ENCODE measurements around the gene CUX1.

Gene CUX1

DNA sequence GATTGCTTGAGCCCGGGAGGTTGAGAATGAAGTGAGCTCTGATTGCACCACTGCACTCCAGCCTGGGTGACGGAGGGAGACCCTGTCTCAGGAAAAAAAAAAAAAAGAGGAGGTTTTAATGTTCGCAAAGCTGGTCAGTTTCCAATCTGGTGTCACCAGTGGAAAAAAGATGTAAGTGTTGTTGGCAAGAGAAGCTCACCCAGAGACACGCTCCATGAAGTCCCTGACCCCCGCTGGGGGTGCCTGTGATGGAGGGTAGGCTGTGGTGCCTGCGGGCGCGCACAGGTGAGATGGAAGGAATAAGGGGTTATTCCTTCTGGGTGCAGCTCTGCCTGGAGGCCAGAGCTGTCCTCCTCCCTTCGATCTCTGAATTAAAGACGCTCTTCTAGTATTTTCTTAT, 122.7 kb downstream of the CUX1 start:
- no peak for FAIRE-seq

DNA sequence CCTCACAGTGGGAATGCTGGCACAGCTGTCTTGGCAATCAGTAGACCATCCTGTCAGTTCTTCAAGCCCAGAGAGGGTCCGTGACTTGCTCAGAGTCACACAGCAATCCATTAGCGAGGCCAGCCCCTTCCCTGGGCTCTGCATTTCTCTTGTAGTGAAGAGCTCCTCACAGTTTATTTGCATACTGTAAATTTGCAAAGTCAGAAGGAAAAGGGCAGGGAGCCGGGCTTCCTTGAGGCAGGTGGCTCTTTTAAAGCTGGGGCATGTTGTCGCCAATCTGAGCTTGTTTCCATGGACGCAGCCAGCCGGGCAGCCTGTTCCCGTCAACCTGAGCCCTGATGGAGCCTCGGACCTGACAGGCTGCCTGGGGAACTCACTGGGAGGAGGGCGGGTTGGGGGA, 123.4 kb downstream of the CUX1 start:
- FAIRE-seq, result no peak

DNA sequence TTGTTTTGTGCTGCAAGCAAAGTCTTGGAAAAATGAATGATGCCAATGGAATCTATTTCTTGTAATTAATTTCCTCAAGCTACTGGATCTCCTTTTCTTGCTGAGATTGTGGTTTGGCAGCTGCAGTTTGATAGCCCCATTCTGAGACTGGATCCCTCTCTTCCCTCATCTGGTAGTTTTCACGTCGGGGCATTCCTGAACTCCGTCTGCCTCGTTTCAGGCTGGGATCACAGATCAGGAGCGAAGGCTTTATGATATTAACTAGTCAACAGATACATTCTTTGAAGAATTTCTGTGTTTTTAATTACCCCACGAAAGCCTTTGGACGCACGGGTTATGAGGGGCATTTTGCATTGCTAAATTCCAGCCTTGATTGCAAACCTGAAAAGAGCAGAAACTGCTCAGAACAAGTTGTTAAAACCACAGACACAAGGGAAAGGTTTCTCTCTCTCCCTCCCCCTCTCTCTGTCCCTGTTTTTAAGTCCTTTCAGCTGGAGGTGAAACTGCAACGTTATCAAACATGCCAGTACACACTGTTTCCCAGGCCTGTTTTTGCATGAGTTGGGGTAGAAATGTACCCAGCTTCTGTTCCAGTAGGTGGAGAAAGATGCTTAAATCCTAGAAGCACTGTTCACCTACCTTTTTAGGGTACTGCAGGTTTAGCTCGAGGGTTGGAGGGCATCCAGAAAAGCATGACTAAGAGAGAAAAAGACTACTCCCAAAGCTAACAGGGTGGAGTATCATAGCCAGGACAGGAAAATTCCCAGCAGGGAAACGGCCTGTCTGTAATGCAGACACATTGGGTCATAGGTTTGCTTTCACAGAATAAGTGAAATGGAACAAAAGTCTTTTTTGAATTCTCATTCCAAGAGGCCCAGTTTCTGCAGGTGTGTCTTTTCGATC, 124.3 kb downstream of the CUX1 start:
- no peak for FAIRE-seq

DNA sequence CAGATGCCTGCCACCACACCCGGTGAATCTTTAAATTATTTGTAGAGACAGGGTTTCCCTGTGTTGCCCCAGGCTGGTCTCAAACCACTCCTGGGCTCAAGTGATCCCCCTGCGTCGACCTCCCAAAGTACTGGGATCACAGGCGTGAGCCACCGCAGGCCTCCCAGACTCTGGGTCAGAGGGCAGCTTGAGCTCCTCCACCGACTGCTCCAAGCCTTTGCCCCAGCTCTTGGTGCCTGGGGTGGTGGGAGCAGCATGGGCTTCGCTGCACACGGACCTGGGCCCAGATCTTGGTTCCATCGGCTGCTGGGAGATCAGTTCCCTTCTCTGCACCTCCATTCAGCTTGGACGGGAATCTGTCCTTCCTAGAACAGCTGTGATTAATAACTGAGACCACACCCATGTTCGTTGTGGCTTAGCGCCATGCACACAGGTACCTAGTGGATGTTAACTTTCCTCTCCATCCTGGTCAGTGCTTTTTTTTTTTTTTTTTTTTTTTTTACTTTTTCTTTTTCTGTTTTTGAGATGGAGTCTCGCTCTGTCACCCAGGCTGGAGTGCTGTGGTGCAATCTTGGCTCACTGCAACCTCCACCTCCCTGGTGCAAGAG, 125.3 kb downstream of the CUX1 start:
- FAIRE-seq, result no peak

DNA sequence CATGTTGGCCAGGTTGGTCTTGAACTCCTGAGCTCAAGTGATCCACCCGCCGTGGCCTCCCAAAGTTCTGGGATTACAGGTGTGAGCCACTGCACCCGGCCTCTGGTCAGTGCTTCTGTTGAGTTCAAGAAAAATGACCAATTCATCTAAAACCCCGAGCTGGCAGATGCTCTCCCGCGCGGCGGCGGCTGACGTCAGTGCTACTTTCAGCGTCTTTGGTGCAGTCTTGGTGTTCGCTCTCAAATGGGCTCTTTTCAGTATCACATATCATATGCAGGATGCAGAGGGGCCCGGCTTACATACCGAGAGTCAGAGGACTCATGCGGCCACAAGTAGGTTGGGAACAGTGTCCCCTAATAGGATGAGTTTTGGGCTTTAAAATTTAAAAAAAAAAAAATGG, 125.9 kb downstream of the CUX1 start:
- no peak for FAIRE-seq

DNA sequence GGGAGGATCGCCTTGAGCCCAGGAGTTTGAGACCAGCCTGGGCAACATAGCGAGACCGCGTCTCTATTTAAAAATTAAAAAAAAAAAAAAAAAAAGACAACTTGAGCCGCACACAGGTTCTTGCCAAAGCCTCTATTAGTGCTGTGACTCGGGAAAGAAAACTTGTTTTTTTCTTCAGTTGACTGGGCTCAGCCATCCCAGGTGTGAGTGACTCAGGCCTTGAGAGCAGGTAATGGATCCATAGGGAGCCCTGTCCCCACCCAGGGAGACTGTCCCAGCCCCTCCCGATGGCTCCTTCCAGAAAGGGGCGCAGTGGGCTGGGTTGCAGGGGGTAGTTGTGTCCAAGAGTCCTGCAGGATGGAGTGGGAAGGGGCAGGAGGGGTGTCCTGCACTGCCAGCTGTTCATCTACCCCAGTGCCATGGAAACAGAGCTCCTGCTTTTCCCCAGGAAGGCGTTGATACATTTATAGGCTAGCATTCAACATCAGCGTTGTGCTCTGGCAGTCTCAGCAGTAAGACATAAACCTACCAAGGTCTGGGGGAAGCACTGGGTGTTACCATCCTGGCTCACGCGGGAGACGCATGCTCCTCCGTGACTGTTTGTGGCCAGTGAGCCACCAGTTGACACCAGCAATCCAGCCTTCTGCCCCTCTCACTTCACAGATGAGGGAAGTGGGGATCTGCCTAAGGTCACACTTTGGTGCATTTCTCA, 126.6 kb downstream of the CUX1 start:
- FAIRE-seq, result no peak

DNA sequence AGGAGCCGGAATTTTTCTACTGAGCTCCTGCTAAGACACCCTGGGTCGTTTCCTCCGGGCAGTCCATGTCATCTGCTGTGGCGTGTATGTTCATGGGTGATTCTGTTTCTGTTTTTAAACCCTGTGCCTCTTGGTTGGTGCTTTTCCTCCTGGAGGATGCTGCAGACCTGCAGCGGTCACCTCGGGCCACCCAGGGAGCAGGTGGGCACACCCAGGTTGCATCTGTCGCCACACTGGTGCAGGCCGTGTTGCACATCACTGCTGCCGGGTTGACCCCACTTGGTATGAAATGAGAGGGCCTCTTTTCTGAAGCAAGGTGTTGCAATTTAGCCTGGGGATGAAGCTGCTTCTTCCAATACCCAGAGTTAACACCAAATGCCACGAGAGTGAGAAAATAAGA, 127.2 kb downstream of the CUX1 start:
- no peak for FAIRE-seq

DNA sequence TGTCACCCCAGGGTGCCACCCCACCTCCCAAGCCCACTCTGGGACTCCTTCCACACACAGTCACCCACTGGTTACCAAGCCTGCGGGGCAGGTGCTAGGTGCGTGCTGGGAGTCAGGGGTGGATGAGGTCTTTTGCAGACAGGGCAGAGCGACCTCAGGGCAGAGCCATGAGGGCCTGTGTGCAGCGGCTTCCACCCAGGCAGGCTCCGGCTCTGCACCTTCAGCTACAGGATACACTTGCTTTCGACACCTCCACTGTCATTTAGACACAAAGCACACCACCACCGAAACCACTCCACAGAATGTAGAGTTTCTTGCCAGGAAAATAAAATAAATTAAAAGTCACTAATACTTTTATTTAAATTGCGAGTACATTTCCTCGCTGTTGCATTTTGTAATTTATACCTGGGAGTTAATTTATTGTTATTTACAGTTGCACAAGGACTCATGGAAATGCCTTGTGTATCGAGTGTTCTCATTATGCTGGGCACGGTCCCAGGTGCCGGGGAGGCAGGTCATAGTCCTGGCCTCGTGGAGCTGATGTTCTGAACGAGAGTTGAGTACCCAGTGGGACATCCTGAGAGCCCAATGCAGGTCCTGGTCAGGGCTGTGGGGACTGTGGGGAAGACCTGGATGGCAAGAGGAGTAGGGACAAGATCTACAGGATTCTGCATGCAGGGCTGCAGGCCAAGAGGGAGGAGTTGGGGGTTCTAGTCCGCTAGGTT, 127.8 kb downstream of the CUX1 start:
- no peak for FAIRE-seq

DNA sequence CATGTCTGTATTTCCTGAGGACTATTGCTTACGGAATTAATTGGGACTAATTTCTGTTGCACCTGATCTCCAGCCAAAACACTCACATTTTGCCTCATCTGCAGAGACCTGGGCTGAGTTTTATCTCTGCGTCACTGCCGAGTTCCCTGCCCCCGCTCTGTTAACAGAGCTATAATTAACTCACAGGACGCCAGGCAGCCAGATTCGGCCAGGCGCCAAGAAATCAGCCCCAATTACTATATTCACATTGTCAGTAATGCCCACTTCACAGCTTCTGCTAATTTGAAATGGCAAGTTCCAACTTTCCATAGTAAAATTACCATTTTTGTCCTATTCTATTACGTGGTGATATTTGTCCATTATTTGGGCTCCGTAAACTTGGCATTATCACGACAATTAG, 130.5 kb downstream of the CUX1 start:
- no peak for FAIRE-seq

DNA sequence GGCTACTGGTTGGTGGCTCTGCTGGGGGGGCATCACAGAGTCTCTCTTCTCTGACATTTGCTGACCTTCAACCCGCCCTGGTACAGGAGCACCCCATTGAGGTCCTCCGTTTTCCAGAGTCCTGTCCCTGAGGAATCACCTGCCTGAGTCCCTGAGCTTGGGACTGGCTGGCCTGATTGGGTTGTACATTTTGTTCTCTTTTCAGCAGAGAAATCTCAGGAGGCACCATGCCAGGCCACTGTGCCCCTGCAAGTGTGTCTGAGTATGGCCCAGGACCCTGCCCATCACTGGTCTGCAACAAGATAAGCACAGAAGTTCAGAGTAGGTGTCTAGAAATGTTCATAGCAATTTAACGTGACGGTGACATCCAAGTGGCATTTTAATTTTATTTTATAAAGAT, 131.2 kb downstream of the CUX1 start:
- FAIRE-seq, result no peak

DNA sequence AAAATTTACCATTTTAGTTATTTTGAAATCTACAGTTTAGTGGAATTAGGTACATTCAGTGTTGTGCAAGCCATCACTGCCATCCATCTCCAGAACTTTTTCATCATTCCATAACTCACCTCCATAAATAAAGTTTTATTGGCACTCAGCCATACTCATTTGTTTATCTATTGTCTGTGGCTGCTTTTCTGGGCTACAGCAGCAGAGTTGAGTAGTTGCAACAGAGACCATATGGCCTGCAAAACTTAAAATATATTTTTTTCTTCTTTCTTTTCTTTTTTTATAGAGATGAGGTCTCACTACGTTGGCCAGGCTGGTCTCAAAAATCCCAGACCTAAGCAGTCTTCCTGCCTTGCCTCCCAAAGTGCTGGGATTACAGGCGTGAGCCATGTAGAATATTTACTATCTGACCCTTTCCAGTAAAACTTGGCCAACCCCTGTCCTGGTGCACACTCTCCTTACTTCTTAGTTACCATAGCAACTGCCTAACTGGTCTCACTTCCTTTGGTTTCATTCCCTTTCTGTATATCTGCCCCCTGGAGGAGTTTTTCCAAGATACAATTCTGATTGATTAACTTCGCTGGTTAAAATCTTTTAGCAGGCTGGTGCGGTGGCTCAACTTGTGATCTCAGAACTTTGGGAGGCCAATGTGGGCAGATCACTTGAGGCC, 133.2 kb downstream of the CUX1 start:
- no peak for FAIRE-seq

DNA sequence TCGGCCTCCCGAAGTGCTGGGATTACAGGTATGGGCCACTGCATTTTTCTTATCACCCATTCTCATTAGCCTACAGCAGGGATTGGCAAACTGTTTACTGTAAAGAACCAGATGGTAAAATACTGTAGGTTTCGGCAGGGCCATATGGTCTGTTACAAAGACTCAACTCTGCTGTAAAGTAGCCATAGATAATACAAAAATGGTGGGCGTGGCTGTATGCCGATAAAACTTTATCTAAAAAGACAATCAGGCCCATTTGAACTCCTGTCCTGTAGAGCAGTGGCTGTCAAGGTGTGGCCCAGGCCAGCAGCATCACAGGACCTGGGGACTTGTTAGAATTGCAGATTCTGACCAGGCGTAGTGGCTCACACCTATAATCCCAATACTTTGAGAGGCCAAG, 134.3 kb downstream of the CUX1 start:
- no peak for FAIRE-seq

DNA sequence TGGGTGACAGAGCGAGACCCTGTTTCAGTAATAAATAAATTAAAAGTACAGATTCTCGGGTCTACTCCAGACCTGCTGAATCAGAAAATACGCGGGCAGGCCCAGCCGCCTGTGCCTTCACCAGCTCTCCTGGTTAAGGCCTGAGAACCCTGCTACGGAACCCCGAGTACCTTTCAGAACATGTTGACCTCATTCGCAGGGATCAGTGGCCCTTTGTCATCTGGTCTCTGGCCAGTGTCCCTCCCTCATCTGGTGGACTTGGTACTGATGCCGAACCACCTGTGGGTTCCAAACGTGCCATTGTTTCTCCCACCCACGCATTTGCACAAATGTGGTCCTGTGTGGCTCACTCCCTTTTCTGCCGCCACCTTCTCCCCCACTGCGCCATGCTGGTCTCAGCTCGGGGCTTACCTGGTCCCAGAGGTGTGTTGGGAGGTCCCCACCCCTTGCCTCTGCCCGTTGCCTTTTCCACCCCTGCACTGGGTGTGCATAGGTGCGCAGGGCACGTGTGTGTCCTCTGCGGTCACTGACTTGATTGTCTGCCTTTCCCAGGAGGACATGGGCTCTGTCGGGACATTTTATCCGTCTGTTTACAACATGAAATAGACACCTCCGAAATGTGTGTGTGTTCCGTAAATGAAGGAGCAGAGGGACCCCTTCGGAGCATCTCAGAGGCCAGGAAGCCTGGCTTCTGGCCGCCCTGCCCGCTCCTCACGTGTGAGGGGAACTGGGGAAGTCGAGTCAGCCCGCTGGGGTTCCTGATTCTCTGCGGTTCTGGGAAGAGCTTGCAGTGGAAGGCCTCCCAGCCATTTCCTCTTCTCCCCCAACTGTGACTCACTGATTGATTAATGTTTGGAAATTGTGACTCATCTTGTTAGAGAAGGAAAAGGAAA, 135.2 kb downstream of the CUX1 start:
- FAIRE-seq, result no peak

DNA sequence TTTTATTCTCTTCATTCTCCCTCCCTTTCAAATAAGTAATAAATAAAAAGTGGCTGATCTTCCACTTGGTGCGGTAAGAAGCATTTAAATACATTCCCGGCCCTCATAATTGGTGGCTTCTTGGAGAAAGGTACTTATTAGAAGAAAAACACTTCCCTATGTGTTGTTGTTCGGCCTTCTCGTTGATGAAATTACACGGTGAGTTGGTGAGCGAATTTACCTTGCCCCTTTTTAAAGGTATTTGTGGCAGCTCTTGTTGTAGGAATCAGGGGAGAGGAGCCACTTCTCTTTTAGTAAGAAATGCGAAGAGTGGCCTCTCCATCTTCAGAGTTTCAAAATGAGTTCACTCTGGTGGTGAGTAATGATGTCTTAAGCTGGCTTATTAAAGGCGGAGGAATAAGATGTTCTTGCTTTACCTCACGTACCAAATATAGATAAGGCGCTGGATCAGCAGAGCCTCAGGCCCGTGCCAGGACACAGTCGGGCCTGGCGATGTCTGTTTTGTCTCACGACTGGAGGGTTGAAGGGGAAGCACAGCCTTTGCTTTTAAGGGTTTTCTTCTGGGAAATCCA, 135.9 kb downstream of the CUX1 start:
- no peak for FAIRE-seq

DNA sequence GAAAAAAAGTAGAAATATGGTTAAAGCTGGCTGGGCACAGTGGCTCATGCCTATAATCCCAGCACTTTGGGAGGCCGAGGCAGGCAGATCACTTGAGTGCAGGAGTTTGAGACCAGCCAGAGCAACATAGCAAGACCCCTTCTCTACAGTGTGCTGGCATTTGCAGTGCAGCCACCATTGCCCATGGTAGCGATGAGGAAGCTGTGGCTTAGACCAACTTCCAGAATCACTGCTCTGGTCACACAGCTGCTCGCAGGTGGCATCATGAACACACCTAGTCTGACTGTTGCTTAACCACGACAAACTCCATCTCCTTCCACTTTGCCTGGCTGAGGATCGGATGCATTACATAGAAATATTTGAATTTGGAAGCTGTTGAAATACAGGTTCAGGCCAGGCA, 137.1 kb downstream of the CUX1 start:
- no peak for FAIRE-seq

DNA sequence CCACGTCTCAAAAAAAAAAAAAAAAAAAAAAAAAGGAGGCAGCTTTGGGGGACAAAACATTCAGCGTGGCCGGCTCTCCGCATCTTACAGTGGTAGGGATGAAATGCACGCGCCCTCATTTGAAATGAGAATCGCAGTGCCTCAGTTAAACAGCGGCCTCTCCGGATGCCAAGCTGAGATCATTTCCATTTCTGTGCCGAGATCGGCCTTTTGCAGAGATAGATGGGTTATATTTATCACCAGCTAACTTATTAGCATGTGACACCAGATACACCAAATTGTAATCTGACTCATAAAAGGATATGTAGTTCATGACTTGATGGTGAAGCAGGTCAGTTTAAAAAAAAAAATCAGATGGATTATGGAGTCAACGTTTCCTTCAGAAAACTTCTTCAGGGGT, 138.7 kb downstream of the CUX1 start:
- no peak for FAIRE-seq

DNA sequence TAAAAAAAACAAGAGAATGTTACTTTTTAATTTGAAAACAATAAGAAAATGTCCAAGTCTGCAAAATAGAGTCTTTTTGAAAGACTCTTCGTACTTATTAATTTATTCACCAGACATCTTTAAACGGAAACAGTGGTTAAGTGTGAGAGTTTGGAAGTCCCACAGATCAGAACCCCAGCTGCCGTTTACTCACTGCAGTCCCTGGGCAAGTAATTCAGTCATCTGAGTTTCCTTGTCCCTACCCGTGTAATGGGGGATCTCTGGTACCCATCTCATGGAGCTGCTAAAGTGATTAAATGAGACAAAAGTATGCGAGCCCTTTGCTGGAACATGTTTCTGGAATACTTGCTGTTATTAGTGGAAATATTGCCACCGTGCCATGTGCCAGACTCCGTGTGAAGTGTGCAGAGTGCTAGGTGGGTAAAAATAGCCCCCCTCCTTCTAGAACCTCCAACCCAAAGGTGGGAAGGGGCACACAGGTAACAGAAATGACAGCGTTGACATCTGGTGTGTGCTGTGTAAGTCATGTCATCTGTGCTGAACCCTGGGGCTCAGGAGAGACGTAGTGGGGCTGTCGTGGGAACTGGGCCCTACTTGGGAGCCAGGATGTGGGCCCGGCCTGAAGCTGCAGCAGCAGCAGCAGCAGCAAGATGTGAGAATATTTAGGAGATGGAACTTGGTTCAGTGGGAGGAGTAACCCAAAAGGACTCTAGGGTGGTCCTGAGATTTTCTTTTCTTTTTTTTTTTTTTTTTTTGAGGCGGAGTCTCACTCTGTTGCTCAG, 140.5 kb downstream of the CUX1 start:
- no peak for FAIRE-seq

DNA sequence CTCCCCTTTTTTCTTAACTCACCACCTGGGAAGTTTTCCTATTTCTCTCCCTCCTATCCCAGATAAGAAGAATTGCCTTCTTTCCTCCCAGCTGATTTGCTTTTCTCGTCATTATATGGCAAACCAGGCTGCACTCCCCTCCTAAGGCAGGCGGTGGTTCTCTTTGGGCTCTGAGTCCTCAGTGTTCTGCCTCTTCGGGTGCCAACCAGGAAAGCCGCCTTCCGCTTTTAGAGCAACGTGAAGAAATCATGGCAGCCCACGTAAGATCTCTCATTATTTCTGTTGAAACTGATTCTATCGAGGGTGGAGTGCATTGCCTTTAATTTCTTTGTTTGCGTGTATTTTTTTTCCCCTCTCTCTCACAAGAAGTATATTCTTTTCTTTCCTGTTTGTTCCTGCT, 141.9 kb downstream of the CUX1 start:
- FAIRE-seq, result no peak

DNA sequence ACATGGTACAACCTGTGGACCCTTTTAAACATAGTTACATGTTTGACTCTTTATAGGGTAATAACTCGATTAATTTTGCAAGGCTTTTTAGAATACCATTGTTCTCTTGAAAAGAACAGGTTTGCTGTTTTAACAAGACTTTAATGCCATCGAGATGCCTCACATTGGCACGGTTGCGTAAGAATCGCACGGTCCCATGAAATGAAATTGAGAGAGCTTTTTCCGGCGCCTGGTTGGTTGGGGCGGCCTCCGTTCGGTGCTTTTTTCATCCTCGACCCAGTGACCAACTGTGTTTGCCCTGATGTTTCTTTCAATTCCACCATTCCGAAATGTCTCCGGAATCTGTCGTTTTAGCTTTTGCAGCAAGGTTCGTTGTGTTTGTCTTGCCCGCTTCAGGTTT, 142.4 kb downstream of the CUX1 start:
- FAIRE-seq, result no peak

DNA sequence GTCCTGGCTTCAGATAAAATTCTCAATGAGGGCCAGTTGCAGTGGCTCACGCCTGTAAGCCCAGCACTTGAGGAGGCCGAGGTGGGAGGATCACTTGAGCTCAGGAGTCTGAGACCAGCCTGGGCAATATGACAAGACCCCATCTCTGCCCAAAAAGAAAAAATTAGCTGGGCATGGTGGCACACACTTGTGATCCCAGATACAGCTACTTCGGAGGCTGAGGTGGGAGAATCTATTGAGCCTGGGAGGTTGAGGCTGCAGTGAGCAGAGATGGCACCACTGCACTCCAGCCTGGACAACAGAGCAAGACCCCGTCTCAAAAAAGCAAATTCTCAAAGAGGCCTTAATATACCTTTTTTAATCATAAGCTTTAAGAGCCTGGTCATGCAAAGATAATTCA, 142.9 kb downstream of the CUX1 start:
- no peak for FAIRE-seq
